Hematopoietic multipotent progenitor cell treated with erythropoietin and hydrocortisone succinate and interleukin-3 and kit ligand, for 4 days (in vitro differentiated cells): Measurements from ENCODE around the gene MLKL.
A peak's percentile ranks its signal among the peaks of the same experiment; 100 is the strongest.
"Not testable (repeated sequence)": the region's sequence is repeated elsewhere in the genome, so short reads cannot be mapped to it uniquely, and the experiment has no call there.

Source experiments
- DNase-seq: peaks from one replicate; pipeline ENCODE4 v3.0.0-alpha.2; 2015

MLKL gene

GRCh38 chr16:74695450-74696422 is 4.9 kb downstream of the MLKL start:
- DNase-seq: peak; percentile 96

DNA sequence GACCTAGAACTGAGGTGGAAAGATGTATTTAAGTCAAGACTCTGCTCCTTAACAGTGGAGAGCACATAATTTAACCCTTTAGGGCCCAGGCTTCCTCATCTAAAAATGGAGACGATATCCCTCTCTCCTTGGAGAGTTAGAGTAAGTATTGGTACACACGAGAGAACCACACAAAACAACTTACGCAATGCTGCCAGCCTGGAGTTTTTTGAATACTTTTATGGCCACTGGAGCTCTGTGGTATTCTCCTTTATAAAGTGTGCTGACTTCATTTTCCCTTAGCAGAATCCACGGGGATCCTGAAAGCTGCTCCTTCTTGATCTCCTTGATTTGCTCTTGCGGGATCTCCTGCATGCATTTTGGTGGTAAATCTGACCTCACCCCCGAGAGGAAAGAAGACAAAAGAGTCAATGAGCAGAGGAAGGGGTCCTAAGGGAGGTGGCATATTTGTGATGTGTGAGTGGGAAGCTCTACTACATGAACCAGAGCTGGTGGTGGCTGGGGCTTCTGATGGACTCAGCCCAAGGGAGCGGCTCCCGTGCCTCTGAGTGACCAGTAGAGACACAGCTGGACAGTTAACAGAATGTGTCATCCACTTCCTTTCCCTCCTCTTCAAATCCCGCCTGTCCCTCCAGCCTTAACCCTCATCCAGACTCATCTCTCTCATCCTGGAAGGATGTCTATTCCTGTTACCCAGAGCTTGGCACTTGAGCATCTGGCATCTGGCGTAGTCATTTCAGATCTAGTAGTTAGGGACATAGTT is 9.4 kb downstream of the MLKL start:
- DNase-seq: no peak

GRCh38 chr16:74682556-74682955 is 18.1 kb downstream of the MLKL start:
- no peak for DNase-seq

DNA sequence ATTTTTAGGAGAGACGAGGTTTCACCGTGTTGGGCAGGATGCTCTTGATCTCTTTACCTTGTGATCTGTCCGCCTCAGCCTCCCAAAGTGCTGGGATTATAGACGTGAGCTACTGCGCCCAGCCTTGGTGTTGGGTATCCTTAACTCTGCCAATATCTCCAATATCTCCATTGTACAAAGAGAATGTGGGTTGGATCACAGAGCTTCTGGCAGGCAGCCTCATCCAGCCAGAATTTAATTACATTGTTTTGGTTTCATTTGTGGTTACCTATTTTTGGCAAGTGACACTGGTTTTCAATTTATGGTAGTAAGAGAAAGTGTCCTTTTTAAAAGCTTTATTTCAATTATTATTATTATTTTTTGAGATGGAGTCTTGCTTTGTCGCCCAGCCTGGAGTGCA is 20.0 kb downstream of the MLKL start:
- no peak for DNase-seq

DNA sequence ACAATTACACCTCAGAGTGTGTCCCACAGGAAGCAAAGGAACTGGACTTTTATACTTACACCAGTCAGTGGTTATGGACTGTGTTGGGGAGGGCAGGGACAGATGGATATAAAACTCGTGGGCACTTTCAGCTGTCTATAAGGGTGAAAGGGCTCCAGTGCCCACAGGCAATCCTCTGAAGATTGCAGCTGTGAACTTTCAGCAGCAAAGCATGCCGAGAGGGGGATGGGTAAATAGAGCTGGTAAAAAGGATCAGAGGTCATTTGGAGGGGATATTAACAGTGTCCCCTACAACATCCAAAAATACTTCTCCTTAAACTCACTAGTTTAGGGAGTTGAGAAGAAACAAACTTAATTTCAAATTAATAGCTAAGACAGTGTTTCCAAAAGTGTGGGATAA is 20.7 kb downstream of the MLKL start:
- DNase-seq: no peak

GRCh38 chr16:74677868-74678267 is 22.8 kb downstream of the MLKL start:
- no peak for DNase-seq

DNA sequence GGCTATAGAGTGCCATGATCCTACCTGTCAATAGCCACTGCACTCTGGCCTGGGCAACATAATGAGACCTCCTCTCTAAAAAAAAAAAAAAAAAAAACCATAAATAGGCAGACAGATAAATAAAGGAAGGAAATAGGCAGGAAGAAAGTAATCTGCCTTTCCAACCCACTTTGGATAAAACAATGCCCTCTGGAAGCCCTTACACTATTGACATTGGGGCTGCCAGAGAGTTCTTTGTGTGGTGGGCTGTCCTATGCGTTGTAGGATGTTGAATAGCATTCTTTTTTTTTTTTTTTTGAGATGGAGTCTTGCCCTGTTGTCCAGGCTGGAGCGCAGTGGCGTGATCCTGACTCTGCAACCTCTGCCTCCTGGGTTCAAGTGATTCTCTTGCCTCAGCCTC is 26.8 kb downstream of the MLKL start:
- DNase-seq: no peak

GRCh38 chr16:74668877-74669276 is 31.8 kb downstream of the MLKL start:
- not testable (repeated sequence) for DNase-seq

GRCh38 chr16:74667255-74667700 is 33.4 kb downstream of the MLKL start:
- peak; percentile 75 for DNase-seq

GRCh38 chr16:74666425-74667254 is 34.0 kb downstream of the MLKL start, which contains the start of gene RFWD3:
TSS of gene RFWD3 (minus strand) at chr16:74666877. CDS start at chr16:74661449, 5,428 bp downstream.
- peak; percentile 100 for DNase-seq

- no peak for DNase-seq
Observed at GRCh38 chr16:74666010-74666421, 34.6 kb downstream of the MLKL start.

DNA sequence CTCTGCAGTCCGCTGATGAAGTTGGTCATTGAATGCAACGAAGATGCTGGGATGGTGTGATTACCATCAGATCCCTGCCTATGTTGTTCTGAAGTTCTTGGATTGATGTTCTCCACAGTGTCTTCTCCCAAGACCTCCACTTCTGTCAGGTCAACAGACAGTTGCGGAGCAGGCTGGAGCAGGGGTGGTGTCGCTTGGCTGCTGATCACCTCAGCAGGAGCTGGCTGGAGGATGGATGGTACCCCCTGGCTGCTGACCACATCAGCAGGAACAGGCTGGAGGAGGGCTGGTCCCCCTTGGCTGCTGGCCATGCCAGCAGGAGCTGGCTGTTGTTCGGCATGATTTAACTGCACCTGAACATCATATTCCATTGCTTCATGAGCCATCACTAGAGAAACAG is 39.6 kb downstream of the MLKL start:
- DNase-seq: no peak

DNA sequence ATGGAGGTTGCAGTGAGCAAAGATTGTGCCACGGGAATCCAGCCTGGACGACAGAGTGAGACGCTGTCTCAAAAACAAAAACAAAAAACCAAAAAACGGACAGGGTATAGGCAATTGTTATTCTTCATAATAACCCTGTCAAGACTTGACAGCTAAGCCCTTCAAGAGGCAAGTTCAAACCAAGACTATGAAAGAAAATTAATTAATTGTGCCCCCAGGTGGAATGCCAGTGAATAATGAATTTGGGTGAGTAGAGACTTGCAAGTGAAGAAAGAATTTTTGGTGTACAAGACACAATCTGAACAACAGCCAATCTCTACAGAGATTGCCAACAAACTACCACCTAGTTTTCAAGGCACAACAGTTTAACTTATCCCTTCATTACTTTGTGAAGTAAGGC is 40.3 kb downstream of the MLKL start:
- no peak for DNase-seq

- no peak for DNase-seq
Observed at GRCh38 chr16:74659041-74659440, 41.6 kb downstream of the MLKL start.

GRCh38 chr16:74657870-74658642 is 42.6 kb downstream of the MLKL start:
- no peak for DNase-seq

GRCh38 chr16:74654536-74655050 is 46.1 kb downstream of the MLKL start:
- DNase-seq: no peak

GRCh38 chr16:74652883-74653282 is 47.8 kb downstream of the MLKL start:
- not testable (repeated sequence) for DNase-seq

DNA sequence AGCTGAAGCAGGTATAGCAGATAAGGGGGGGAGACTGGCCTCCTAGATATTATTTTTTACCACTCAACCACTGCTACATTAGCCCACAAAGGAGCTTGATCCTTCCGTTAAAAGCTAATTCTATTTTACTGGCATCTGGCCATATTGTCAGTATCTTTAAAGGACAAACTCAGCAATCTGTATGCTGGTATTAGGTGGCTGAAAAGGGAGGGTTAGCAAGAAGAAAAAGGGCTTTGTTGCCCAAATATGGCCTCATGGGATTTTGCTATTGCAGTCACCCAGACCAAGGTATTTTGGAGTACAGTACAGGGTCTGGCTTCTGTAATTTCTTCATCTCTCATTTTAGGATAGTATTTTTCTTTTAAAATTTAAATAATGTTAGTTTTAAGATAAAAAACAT is 48.4 kb downstream of the MLKL start:
- DNase-seq: peak; percentile 22

- no peak for DNase-seq
Observed at GRCh38 chr16:74651841-74652240, 48.8 kb downstream of the MLKL start.

- peak; percentile 56 for DNase-seq
Observed at GRCh38 chr16:74650966-74651567, 49.6 kb downstream of the MLKL start.

- no peak for DNase-seq
Observed at GRCh38 chr16:74649839-74650504, 50.7 kb downstream of the MLKL start.
